GM21528 (cell line): ENCODE data around the gene CIAO2B.

Source experiments
- ATAC-seq: cut with Tn5 transposase; IDR thresholded peaks from one replicate; pipeline ENCODE4 v1.9.1; 2021; ENCODE audit warnings: mild to moderate bottlenecking, moderate library complexity; ENCODE audit not compliant: unreplicated experiment, low FRiP score

Gene CIAO2B

DNA sequence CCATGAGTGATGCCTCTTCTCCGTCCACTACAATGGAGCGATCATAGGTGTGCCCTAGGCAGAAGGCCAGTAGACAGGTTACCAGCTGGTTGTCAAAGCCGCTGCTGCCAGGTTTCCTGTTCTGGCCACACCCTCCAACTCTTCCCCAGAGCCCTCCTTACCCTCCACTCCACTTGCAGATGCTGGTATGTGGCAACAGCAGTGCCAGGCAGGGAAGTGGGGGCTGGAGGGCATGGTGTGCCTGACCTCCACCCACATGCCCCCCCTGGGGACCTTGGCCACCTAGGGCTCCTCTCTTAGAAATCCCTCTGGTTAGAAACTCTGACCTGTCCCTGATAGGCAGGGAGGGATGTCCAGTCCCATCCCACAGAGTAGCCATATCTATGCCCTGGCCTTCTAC, 10.3 kb downstream of the CIAO2B start:
- no peak for ATAC-seq

DNA sequence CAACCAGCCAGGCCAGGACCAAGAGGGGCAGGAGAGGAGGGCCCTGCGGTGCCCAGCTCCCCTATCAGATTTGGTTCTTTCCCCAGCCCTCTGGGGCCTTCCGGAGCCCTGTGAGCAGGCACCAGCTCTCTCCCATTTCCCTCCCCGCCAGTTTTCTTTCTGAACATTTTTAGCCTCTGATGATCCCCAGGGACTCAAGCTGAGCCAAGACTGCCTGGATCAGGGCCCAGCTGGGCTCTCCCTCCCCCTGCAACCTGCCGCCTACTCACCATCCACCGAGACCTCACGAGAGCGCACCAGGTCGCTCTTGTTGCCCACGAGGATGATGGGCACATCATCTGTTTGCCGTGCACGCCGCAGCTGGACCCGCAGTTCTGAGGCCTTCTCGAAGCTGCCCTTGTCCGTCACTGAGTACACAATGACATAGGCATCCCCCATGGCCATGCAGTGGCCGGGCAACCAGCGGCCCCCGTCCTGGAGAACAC, 10.9 kb downstream of the CIAO2B start:
- ATAC-seq = no peak

GRCh38 chr16:66921729-66922450, 12.3 kb downstream of the CIAO2B start:
- no peak for ATAC-seq

DNA sequence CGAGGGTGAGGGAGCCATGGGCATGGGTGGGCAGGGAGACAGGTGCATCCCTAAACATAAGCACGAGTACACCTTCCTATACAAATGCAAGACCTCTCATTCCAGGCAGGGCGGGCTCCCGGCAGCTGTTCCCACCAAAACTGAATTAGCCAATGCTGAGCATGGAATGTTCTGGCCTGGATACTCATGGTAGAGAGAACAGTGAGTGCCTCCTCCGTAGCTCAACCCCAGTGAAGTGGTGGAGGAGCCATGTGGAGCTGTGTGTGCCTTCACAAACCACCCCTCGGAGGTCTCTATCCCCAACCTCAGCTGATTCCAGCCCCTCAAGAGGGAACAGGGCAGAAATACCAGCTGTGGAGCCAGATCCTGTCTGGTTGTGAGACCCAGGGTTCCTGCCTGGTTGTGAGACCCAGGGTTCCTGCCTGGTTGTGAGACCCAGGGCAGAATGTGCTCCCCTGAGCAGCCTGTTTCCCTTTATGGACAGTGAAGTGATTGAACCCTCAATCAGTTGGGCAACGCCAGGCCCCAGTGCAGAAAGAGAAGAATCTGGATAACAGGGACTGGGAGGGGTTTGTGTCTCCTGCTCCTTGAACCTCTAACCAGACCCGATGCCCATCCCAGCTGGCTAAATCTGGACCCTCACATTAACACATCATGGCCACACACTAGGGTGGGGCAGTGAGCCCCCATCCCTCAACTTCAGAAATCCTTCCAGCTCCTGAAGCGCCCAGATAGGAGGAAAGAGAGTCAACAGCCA, 13.1 kb downstream of the CIAO2B start:
- ATAC-seq = no peak

DNA sequence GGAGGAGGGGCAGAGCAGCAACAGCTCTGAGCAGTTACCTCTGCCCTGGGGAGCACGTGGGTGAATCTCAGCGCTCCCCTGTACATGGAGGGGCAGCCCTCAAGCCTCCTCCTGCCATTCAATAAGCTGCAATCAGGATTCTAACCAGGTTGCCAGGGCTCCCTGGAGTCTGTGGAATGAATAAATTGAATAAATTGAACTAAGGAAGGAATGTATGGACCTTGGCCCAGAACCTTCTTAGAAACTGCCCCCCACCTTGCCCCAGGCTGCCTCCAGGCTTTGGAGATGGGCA, 14.0 kb downstream of the CIAO2B start:
- ATAC-seq = no peak

DNA sequence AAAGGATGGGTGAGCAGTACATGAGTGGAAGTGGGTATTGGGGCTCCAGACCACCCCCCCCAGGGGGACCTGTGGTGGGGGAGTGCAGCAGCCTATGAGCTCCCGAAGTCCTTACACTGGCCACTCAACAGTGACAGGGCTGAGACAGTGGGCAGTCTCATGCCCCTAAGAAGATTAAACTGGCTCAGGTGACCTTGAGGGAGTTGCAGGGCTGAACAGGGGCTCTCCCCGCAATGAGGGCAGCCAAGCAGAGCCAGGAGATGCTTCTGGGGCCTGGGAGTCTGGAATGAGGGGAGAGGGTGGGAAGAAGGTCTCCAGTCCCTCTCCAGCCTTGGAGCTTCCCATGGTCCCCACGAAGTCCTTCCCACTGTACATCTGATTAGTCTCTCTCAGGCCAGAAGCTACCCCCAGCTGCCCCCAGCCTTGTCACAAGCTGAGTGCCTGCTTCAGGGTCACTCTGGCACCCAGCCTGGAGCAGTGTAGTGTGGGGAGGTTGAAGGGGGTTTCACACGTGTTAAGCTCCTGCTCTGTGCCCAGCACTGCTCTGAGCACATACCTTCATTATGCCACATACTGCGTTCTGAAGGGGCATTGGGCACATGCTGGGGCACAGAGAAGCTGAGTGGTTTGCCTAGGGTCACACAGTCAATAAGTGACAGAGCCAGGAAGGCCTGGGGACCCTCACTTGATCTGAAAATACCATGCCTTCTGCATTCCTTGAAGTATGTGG, 14.5 kb downstream of the CIAO2B start:
- no peak for ATAC-seq

DNA sequence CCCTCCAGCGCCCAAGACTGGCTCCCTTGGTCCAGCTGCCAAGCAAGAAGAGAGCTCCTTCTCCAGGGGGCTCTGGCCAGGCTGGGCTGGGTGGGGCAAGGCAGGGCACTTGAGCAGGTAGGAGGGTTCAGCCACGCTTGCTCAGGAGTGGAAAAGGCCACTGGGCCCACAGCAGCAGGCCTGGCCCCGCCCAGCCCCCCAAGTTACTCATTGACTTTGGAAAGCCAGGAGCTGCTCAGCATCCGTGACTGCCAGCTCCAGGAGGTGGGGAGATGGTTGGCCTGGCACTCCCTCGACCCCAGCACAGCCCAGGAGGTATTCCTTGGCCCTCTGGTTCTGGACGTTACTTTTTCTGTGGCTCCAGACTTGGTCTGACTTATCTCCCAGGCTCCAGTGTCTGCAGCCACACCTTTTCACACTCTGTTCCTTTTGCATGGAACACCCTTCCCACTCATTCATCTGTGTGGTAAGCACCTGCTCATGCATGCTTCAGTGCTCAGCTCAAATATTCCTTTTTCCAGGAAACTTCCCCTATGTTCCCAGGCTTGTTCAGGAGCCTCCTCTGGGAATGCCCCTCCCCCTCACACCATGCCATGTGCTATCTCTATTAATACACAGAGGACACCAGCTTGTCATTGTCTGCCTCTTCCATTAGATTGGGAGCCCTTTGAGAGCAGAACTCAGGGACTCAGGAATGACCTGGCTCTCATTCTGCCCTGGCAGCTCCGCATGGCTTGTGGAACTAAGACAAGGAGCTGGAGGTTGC, 15.2 kb downstream of the CIAO2B start, which contains the start of gene CDH16:
Gene CDH16, minus strand, starts transcription at position 83 of the 766 bp plus-strand sequence. CDS start 820 bp downstream, outside the sequence.
- ATAC-seq = no peak

DNA sequence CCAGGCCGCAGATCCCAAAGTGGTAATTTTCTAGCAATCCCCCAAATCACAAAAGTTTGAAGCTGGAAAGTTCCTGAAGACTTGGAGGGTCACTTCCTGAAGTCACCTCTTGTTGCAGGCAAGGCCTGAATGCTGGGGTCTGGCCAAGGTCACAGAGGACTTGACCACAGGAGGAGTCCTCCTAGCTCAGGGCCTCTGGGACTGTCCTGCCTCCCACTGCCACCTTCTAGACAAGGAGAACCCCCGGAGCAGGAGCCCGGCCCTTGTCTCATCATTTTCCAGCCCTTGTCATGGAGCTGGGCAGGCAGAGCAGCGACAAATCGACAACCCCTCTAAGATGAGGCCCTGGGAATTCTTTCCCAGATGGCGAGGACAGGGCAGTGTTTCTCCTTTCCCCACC, 15.8 kb downstream of the CIAO2B start:
- no peak for ATAC-seq

DNA sequence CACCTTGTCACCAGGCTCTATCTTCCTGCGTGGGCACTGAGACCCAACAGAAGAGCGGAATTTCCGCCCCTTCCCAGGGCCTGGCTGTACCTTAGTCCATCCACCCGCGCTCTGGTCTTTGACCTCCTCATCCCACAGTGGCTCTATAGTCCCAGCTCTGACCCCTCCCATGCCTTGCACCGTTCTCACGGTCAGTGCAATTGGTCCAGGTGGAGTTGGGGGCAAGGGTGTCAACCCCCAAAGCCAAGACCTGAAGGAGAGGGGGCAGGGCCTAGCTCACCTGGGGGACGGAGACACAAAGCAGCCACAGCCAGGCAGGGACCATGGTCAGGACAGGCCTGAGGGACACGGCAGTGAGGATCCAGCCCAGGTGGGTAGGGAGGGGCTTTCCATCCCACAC, 16.5 kb downstream of the CIAO2B start:
- no peak for ATAC-seq

- ATAC-seq = no peak
These were observed 17.7 kb downstream of the CIAO2B start for GRCh38 chr16:66916518-66916917.

GRCh38 chr16:66915041-66915440, 19.2 kb downstream of the CIAO2B start:
- no peak for ATAC-seq

- ATAC-seq = no peak
These were observed 19.7 kb downstream of the CIAO2B start for GRCh38 chr16:66914541-66914940.

- ATAC-seq = no peak
These were observed 20.5 kb downstream of the CIAO2B start for GRCh38 chr16:66913711-66914110.

GRCh38 chr16:66913081-66913480, 21.1 kb downstream of the CIAO2B start:
- ATAC-seq = no peak

- ATAC-seq = no peak
These were observed 22.4 kb downstream of the CIAO2B start for GRCh38 chr16:66911801-66912200.

GRCh38 chr16:66911112-66911511, 23.1 kb downstream of the CIAO2B start:
- no peak for ATAC-seq

DNA sequence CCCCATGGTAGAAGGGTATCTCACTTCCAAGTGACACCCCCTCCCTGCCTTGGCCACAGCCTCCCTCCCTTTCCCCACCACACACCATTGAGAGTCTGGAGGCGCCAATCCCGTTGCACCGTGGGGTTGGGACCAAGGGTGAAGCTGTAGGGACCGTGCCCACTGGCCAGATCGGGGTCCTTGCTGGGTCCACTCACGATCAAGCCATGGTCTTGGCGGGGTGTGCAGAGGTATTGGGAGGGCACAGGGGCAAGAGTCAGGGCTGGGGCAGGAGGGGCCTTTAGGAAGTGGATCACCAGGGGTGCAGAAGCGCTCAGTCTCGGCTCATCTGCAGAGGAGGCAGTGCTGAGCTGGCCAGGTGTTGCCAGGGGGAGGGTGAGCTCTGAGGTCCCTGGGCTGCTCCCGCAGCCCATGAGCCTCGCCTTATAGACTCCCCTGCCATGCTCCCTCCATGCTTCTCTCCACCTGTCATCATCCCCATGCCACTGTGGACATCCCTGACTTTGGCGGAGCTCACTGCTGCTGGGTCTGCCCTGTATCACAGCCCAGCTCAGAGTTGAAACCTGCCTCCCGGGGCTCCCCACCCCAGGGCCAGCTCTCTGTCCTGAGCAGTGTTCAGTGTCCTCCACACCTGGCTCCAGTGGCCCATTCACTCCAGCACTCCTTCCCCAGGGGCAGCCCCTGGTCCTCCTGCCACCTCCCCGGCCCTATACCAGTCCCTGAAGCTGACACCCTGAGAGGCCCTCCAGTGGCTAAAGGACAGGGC, 23.8 kb downstream of the CIAO2B start:
- ATAC-seq = no peak

GRCh38 chr16:66908762-66909559, 25.2 kb downstream of the CIAO2B start:
- ATAC-seq = no peak

DNA sequence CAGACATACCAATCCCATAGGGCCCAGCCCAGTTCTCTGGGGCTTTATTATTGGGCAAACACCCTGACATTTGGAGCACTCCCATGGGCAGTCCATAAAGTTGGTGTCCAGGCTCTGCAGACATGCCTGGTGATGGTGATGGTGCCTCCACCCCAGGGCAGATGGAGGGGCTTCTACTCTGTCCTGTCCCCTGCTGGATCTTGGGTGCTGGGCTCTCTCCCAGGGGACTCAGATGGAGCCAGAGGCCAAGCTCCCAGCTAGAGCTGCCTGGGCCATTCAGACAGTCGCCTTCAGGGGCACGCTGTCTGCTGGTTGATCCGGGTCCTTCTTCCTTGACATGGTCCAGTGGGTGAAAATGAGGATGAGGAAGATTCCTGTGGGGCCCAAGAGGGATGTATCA, 26.1 kb downstream of the CIAO2B start:
- ATAC-seq = no peak
